ENCODE data around the gene INSYN2B. TPM values are rescaled to one million over a fixed set of nuclear protein-coding genes. Genes with fewer than 3 reads are reported as not detected.

INSYN2B gene
- total and polyA plus RNA-seq, 2 of the 4 experiments (the other 2 are of a cell fraction): 9.1 to 33.5 TPM

- H3K14ac ChIP-seq (replicated peaks; ENCODE audit: low read depth, low read length): no peak overlapping the region
- dilution Hi-C loops (cut with HindIII; ENCODE audit: low sequenced_read_pairs, unreplicated experiment) (no loop called here), in situ Hi-C loops (cut with MboI; ENCODE audit: low sequenced_read_pairs) (no loop called here), intact Hi-C loops (cut with micrococcal nuclease) (no loop called here)
- H3K79me1 ChIP-seq (ENCODE audit: low read depth in 1 of 2, low read length in 2 of 2): peaks cover 18 to 52% of the 10 kb centered on the region in 2 experiments
- H3K23ac ChIP-seq (ENCODE audit: low read depth, low read length): no peak overlapping the region
- H3K4me2 ChIP-seq (ENCODE audit: low read depth, low read length): no peak overlapping the region
- no peak overlapping the region for H2BK5ac ChIP-seq (ENCODE audit: low read depth, low read length, poor library complexity, severe bottlenecking)
- no peak overlapping the region for H3K56ac ChIP-seq (ENCODE audit: extremely low read depth, insufficient read depth, low read length)
- no peak overlapping the region for H3K18ac ChIP-seq (ENCODE audit: low read depth, low read length)
- ChIA-PET CTCF (no interaction called here), POLR2A (ENCODE audit: unreplicated experiment) (no interaction called here)
- H3K4me1 ChIP-seq (ENCODE audit: control insufficient read depth, insufficient read depth, low read length): peaks cover 12% of the 10 kb centered on the region
- H2AFZ ChIP-seq (replicated peaks; ENCODE audit: low read length, poor library complexity): no peak overlapping the region
- no peak overlapping the region for H3K9ac ChIP-seq (ENCODE audit: low read depth, low read length)
- H4K8ac ChIP-seq (ENCODE audit: low read depth in 2 of 2, low read length in 2 of 2): no peak overlapping the region
- no peak overlapping the region for H2BK15ac ChIP-seq (ENCODE audit: low read depth, low read length)
- no peak overlapping the region for H2BK120ac ChIP-seq (ENCODE audit: low read depth, low read length)
- no peak overlapping the region for H4K91ac ChIP-seq (ENCODE audit: insufficient read depth, low read depth, low read length)
- no peak overlapping the region for H4K5ac ChIP-seq (ENCODE audit: low read depth, low read length)
- 80% methylated on average over 1 of the region's 2 CpGs; no CpG with 5 or more reads in 1 of the 2 experiments for WGBS, 2 experiments (ENCODE audit: extremely low coverage in 2 of 2, insufficient read length in 1 of 2)
- no peak overlapping the region for H2AK5ac ChIP-seq (ENCODE audit: low read depth, low read length)
- ATAC-seq (ENCODE audit: low read depth) (no peak), DNase-seq (no peak)
- no peaks in the 10 kb centered on the region for H3K36me3 ChIP-seq (ENCODE audit: control insufficient read depth, insufficient read depth, low read length)
- BruUV-seq (replicated peaks): no TSS peak
- no peaks in the 10 kb centered on the region for H3K27me3 ChIP-seq (ENCODE audit: control insufficient read depth, insufficient read depth, low read length)
- H3K9me1 ChIP-seq (ENCODE audit: insufficient read depth, low read length): peaks cover 22% of the 10 kb centered on the region
- H3K4ac ChIP-seq (ENCODE audit: low read depth, low read length): no peak overlapping the region
- H3K4me3 ChIP-seq (ENCODE audit: insufficient read depth, low read depth, low read length): no peak overlapping the region
- no peaks in the 10 kb centered on the region for H3K9me3 ChIP-seq (ENCODE audit: control insufficient read depth, insufficient read depth, low read length)
- no peaks in the 10 kb centered on the region for H4K20me1 ChIP-seq (ENCODE audit: insufficient read depth, low read length)
- TF ChIP-seq CTCF (conservative IDR thresholded peaks at IDR 0.05; ENCODE audit: low read depth, low read length): no peak
- no peak for TF ChIP-seq BHLHE40 (IDR thresholded peaks at IDR 0.05; ENCODE audit: low read depth, low read length)
- TF ChIP-seq FOS (IDR thresholded peaks at IDR 0.05; ENCODE audit: low read depth, low read length): no peak
- TF ChIP-seq ELK1 (IDR thresholded peaks at IDR 0.05; ENCODE audit: borderline replicate concordance, low read depth, low read length): no peak
- no peak for TF ChIP-seq USF2 (IDR thresholded peaks at IDR 0.05; ENCODE audit: low read depth, low read length)
- TF ChIP-seq MAFK (IDR thresholded peaks at IDR 0.05; ENCODE audit: low read depth, low read length): no peak
- no peak for TF ChIP-seq POLR2A (IDR thresholded peaks at IDR 0.05; ENCODE audit: low read depth, low read length)
- no peak for TF ChIP-seq MAZ (IDR thresholded peaks at IDR 0.05; ENCODE audit: borderline replicate concordance, low read depth, low read length)
- no peak for TF ChIP-seq RAD21 (IDR thresholded peaks at IDR 0.05; ENCODE audit: low read length)
- TF ChIP-seq NFE2L2 (IDR thresholded peaks at IDR 0.05; ENCODE audit: low read depth, low read length): no peak
- TF ChIP-seq MXI1 (IDR thresholded peaks at IDR 0.05; ENCODE audit: borderline replicate concordance, low read depth, low read length): no peak
- TF ChIP-seq SMC3 (IDR thresholded peaks at IDR 0.05; ENCODE audit: low read depth, low read length): no peak
- TF ChIP-seq RCOR1 (IDR thresholded peaks at IDR 0.05; ENCODE audit: insufficient replicate concordance, low read length): no peak
- no peak for TF ChIP-seq RFX5 (IDR thresholded peaks at IDR 0.05; ENCODE audit: low read depth, low read length)
- no peak overlapping the region for H2BK20ac ChIP-seq (ENCODE audit: low read depth, low read length)
- no peak overlapping the region for H3K27ac ChIP-seq (ENCODE audit: insufficient read depth, low read length)
- no peak overlapping the region for H2AK9ac ChIP-seq (replicated peaks; ENCODE audit: low read depth, low read length, poor library complexity)
Measured at GRCh38 chr5:169950333-169950732, 30.0 kb downstream of the INSYN2B start.
